Suppressor macrophage treated with lipopolysaccharide for 1 hour (primary cell): ENCODE measurements around the gene TCP11L2.
A peak's percentile ranks its signal among the peaks of the same experiment; 100 is the strongest.
"Not testable (repeated sequence)": the region's sequence is repeated elsewhere in the genome, so short reads cannot be mapped to it uniquely, and the experiment has no call there.

Experiments
- DNase-seq, 3 donors: peaks; one replicate each; pipeline ENCODE4 v3.0.0-alpha.2; 2020 to 2022

Gene TCP11L2

DNA sequence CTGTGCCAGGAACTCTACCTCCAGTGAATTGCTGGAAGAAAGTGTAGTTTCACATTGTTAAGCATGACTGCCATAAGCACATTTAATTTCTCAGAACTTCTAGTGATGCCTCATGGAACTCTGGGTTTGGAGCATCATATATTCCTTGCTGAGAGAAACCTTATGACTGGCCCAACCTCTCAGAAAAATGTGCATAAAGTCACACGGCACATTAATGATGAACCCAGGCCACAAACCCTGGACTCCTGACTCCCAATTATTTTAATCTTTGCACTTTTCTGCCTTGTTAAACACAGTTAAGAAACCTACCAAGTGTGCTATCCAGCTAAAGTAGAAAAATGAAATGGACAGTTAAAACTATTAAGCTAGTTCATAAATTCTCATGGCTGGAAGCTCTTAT lies 5.6 kb downstream of the TCP11L2 start:
- DNase-seq = no peak

DNA sequence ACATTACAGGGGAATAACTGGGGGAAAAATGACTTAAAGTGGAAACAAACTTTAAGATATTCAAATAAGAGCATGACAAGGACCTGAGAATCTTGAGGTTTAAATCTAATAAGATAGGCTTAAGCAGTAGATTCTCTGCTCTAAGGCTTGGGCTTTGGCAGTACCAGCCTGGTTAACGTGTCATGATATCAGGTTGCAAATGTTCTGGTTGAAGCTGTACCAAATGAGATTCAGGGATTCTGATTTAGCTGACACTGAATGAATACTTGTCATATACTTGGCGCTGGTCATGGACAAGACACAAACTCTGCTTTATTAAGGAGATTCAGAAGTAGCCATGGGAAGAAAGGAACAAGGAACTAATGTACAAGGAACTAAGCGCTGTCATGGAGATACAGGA lies 6.1 kb downstream of the TCP11L2 start:
- no peak for DNase-seq

DNA sequence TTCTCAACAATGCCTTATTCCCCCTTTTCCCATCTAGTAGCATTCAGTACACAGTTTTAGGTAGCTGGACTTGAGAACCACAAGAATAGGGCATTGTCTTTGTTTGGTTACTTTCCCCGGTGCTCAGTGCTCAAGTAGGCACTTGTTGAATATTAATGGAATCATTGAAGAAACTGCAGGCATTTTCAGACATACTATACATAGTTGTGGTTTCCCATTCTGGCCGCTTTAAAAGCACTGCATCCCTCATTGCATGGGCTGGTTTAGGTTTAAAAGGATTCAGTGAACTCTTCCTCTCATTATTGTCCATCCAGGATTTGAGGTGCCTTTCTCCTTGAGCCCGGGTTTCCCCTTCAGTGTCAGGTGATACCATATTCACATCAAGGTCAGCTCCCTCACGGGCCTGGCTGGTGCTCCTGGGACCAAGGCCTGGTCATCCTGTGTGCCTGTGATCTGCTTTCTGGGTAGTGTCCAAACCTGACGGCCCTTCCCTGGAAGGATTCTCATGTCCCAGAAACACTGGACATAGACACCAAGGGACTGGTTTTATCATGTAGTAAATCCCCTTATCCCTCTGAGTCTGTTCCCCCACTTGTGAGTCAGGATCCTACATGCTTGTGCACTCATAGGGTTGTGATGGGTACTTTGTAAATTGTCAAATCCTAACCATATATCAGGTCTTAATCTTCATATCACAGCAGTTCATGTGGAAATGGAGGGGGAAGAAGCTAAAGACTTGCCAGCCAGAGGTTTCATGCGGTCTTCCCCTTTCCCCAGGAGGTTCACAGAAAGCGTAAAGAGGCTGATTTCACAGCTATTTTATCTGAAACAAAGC lies 7.4 kb downstream of the TCP11L2 start:
- DNase-seq = peak in 1 of 3 donors; percentile 32

DNA sequence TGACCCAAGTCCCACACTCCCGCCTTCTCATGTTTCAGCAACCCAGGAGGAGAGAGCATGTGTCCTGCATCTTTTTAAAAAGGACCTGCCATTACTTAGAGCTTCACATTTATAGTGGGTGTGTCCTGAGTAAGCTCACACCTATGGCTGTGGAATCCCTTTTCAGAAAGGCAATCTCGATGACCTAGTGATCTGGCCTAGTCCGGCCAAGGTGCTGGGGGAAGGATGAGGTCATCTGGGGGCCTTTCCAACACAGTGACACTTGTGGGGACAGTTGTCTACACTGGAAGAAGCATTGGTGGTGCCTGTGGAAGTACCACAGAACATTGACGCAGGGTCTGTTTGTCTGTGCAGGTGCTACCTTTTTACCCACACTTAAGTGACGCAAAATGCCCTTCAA lies 8.2 kb downstream of the TCP11L2 start:
- no peak for DNase-seq

DNA sequence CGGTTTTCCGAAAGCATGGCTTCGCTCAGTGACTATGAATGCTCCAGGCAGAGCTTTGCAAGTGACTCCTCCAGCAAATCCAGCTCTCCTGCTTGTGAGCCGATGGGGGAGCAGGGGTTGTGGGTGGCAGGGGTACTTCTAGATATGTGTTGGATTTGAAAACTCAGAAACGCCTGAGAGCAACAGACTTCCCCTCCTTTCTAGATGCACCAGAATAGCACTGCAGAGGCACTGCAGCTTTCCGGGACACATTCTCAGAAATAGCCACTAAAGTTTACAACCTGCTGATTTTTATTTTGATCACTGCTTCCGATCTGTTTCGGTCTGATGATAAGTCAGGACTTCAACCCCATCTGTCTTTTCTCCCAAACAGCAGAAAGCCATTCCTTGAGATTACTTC lies 8.6 kb downstream of the TCP11L2 start:
- no peak for DNase-seq

DNA sequence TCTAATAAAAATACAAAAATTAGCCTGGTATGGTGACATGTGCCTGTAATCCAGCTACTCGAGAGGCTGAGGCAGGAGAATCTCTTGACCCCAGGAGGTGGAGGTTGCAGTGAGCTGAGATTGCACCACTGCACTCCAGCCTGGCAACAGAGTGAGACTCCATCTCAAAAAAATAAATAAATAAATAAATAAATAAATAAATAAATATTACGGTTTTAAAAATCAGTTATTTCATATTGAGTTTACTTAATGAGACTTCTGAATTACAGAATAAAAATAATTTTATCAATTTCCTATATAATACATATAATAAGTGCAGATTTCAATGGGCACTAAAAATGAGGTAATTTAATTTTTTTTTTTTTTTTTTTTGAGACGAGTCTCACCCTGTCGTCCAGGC lies 10.9 kb downstream of the TCP11L2 start:
- DNase-seq = not testable (repeated sequence)

DNA sequence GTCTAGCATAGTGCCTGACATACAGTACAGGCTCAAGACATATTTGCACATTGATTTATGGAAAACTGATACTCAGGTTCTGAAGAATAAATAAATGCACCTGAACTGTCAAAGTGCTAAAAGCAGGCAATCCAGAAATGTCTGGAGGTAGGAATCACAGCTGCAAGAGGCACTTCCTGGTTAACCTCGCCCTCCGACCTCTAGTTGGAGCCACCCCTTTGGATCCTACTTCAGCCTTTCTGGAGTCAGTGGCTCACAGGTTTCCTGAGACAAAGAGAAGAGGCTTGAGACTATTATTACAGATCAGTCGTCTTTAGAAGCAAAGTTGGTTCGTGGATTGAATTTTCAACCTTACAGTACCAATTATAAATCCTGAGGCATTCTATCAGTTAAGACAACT lies 13.0 kb downstream of the TCP11L2 start:
- DNase-seq = no peak

DNA sequence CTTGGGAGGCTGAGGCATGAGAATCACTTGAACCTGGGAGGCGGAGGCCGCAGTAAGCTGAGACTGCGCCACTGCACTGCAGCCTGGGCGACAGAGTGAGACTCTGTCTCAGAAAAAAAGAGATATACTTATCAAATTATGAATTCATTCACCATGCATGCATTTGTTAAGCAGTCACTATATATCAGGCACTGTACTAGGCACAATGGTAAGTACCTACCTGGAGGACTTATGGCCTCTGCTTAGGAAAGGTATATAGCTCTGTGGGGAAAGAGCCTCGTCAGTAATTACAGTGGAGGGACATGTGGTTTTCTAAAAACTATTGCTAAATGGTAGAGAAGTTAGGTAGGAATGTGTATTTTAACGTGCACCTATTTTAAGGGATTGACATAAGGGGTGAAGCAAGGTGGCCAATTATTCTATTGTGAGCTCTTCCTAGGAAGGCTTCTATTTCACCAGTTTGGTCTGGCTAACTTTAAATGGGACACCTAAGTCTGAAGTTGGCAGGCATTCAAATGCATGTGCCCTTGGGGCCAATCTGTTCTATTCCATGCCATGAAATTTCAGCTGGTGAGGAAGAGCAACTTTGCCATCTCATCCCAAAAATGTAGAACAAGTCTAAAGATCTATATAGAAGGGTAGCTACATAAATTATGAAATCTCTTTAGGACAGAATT lies 15.0 kb downstream of the TCP11L2 start:
- no peak for DNase-seq

DNA sequence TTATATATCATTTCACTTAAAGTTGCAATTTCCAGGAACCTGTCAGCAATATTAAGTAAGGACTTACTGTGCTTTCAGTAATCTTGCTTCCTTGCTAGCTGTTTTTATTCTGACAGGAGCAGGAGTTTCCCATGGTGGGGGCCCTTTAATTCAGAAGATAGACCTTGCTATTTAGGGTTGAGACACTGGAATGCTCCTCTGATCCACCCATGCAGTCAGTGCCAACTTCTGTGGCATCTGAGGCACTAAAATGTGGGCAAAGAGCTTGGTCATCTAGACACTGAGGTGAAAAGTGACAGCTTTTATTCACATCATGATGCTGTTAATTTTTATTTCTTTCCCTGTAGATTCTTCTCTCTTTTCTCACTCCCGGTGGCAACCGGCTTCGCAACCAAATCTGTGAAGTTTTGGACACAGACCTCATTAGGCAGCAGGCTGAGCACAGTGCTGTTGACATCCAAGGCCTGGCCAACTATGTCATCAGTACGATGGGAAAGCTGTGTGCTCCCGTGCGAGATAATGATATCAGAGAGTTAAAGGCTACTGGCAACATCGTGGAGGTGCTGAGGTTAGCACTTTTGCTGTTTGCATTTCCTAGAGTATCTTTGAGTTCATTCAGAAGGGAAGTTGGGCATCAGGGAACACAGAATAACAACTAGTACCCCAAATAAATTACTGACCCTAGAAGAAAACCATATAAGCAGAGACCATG lies 18.8 kb downstream of the TCP11L2 start:
- no peak for DNase-seq

DNA sequence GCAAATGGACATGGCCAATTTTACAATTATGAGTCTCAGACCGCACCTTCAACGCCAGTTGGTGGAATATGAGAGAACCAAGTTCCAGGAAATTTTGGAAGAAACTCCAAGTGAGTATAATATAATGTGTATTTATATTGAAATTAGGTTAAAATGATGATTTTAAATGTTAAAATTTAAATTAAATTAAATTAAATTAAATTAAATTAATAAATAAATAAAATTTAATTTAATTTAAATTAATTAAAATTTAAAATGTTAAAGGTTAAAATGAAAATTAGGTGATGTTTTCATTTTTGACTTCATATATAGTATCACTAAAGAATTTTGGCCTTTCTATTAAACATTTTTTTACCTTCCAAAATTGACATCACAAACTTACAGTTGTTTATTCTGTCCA lies 21.0 kb downstream of the TCP11L2 start:
- no peak for DNase-seq

DNA sequence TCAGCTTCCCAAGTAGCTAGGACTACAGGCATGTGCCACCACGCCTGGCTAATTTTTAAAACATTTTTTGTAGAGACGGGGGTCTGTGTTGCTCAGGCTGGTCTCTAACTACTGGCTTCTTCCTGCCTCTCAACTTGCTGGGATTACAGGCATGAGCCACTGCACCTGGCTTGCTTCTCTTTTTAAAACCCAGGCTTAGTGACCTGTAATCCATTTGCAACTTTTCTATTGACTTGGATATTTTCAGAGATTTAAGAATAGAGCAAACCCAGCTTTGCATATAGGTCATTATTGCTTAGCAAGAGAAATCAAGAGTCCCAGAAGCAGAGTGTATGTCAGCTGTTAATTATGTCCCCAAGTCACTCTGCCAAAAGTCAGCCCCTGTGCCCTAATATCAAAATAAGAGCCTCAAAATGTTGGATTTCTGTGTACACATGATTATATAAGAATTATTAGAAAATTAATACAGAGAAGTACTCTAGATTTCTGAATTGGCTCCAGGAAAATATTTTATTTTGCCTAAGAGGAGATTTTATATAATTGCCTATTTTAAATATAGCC lies 24.9 kb downstream of the TCP11L2 start:
- no peak for DNase-seq

DNA sequence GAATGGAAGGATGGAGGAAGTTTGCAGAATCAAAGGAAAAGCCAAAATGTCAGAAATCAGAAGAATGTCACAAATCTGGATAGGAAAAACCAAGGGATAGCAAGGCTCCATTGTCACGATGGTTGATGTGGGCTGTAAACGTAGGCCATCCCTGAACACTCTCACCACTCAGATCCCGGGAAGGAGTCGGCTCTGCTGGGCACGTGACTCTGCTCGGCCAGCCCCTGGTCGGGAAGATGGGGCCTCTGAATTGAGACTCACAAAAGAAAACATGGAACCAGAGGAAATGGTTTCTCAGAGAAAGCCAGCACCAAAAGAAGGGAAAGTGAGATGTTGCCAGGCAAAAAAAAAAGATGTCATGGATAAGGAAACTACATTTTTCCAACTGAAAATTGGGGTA lies 26.2 kb downstream of the TCP11L2 start:
- no peak for DNase-seq

DNA sequence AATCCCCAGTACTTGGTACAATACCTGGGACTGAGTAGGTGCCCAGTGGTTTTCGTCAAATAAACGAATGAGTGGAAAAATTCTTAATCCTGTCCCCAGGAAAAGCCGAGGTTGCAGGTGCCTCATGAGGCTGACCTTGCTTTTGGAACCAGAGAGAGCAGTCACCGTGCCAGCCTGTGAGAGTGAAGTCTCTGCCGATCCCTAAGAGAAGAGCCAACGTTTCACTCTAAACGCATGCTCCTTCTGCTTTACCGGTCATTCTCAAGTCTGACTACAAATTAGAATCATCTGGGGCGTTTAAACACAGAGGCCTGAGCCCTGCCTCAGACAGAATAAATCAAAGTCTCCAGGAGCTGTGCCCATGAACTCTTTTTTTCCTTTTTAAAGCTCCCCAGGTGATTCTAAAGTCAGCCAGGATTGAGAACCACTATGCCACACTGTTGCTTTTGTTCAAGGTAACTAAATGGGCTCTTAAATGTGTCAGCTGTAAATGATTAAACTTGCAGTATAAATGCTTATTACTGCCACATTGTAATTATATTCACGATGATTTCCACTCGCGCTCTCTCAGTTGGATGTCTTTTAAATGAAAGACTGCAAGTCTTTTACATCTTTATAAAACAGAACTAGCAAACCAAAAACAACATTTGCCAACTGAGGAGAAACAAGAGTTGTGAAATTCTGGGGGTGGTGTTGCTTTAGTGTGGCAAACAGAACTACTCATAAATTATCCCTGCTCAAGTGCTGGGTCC lies 26.9 kb downstream of the TCP11L2 start:
- peak; percentile 46 to 68 (median 47) for DNase-seq

DNA sequence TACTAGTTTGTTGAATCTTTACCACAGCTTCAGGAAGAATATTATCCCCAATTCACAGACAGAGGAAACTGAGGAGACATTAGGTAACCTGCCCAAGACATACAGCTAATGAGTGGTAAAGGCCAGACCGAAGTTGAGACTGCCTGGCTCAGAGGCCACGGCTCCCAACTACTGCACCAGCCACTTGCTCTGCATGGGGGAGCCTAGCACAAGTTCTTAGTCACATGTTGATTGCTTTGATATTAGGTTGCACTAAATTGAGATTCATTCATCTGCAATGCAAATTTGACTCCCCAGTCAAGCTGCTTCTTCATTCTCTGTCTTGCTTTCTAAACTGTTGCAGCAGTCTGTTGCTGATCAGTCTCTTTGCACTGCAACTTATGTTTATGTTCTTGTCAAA lies 29.1 kb downstream of the TCP11L2 start:
- no peak for DNase-seq

DNA sequence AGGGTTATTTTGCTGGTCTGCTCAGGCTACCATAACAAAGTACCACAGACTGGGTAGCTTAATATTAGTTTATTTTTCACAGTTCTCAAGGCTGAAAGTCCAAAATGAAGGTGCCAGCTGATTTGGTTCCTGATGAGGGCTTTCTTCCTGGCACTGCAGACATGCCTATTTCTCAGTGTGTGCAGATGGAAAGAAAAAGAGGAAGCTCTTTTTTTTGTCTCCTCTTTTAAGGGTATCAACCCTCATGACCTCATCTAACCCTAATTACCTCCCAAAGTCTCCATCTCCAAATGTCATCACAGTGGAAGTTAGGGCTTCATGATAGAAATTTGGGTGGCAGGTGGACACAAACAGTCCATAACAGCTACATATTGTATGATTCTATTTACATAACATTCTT lies 30.0 kb downstream of the TCP11L2 start:
- DNase-seq = no peak

DNA sequence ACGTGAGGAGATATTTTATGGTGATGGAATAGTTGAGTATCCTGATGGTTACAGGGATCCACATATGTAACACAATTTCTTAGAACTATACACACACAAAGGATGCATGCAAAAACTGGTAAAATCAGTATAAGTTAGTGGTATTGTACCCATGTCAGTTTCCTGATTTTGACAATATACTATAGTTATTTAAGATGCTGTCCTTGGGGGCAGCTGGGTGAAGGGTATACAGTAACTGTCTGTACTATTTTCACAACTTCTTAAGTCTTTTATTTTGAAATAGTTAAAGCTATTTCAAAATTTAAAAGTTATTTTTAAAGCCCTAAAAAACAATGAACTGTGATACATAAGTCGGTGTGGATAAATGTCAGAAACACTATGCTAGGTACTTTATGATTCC lies 30.5 kb downstream of the TCP11L2 start:
- DNase-seq = no peak

DNA sequence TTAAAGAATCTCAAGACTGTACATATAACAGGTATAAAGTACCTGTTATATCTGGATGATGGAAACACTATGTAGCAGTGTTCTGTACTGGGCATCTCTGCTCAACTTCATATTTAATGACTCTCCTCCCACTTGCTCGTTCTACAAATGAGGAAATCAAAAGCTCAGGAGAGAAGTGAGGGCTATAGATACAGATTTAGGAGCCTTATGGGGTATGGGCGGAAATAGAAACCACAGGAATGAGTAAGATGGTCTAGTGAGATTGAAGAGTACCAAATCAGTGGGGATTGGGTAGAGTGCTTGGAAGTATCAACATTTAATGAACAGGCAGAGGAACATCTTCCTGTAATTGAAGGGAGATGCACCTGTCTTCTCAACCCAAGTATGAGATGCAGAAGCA lies 31.2 kb downstream of the TCP11L2 start:
- no peak for DNase-seq

DNA sequence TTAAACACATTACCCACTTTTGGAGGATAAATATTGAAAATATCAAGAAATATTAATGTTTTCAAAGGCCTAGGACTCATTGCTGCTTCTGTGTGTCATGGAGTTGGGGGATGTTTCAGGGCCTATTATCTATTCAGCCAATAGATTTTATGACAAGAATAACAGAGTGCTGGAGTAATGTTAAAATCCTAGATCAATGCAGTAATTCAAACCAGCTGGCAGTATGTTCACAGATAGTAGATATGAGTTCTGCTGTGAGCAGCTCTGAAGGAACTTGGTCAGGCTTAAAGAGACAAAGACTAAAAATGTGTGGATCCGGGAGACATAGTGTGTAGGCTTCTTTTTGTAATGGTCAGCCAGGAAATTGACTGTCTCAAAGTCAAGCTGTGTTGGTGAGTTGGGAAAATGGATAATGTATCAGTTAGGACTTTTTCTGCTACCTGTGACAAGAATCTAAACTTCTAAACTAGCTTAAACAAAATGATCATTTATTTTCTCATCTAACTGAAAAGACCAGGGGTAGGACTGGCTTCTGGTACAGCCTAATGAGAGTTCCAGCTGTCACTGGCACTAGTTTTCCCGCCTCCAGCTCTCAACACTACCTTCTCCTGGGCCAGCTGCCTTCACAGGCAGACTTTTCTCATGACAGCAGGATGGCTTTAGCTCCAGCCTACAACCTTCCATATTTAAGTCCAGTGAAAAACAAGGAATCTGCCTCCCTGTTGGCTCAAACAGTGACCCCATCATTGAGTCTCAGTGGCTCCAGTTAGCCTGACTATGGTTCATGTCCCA lies 38.7 kb downstream of the TCP11L2 start:
- DNase-seq = no peak

DNA sequence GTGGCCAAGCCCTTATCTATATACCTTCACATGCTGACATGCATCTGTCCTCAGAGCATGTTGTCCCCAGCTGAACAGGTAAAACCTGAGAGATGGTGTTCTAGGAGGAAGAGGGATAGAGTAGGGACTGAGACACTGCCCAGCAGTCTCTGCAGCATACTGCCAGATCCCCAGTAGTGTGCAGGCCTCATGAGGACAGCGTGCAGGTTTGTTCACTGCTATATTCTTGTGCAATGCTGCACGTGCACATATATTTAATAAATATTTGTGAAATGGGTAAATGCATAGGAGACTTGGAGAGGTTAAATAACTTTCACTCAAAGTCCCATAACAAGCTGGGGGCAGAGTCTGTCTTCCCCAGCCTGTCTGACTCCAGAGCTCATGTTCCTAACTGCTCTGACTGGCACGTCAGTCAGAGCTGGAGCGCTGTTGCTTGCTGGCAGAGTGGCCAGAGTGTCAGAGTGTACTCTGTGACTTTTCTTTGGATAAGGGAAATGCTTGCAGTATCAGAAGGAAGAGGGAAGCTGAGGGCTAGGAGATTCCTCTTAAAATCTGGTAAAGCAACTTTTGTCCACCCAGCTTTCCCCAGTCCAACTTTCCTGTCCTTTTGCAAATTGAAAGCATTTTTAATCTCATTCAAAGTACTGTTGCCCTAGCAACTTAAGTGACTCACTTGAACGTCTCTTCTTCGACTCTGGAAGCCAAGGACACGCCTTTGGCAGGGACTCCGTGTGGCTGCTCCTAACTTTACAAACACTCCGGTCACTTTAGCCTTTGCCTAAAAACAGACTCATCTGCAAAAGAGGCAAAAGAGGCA lies 40.1 kb downstream of the TCP11L2 start:
- DNase-seq = no peak

DNA sequence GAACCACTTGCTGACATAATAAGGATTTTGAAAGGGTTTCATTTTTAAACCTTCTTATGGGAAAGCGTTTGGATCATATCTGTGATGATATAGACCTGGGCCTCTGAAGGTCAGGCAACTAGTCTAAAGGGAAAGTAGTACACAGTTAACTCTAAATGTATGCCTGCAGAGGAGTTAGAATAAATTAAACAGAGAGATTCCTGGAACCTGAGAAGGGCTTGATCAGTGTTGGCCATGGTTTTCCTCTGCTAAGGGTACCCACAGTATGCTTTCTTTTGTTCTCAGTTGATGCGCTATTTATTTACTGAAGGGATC lies 40.6 kb downstream of the TCP11L2 start:
- DNase-seq = no peak

DNA sequence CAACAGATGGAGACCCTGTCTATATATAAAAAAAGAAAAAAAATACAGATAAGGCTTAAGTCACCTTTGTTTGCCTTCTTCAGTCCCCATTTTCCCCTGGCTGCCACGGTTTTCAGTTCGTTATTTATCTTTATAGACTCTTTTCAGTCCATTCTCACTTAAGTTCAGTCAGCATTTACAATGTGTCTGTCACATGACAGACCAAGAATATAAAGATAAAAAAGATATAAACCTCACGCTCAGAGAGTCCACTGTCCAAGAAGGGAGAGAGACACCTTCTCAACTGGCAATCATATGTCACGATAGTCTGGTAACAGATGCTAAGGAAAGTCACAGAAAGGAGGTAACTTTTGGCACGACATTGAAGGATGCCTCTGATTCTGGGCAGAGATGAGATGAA lies 41.6 kb downstream of the TCP11L2 start:
- DNase-seq = no peak
